Measurements from ENCODE around the gene NIPBL. TPM values are rescaled to one million over a fixed set of nuclear protein-coding genes. Genes with fewer than 3 reads are reported as not detected.

Gene NIPBL
- total and polyA plus RNA-seq, 2 of the 8 experiments (the other 6 are each of a cell fraction or from before 2014, with no cell fraction given) = 21.1 to 53.5 TPM

- no peak overlapping the region for H3K14ac ChIP-seq (ENCODE audit: insufficient read length)
- no peaks in the 10 kb centered on the region for H3K36me3 ChIP-seq (ENCODE audit: control insufficient read depth in 2 of 4, insufficient read depth in 4 of 4, low read length in 3 of 4)
- H3K18ac ChIP-seq (ENCODE audit: extremely low read depth, low read length) = no peak overlapping the region
- no peak overlapping the region for H3K23ac ChIP-seq (ENCODE audit: insufficient read length)
- no peak overlapping the region for H3K27ac ChIP-seq (ENCODE audit: low read depth, low read length)
- no peaks in the 10 kb centered on the region for H3K27me3 ChIP-seq (replicated peaks in 1 of 4; ENCODE audit: control insufficient read depth in 3 of 4, extremely low read depth in 1 of 4, insufficient read depth in 3 of 4, low read length in 3 of 4)
- no peak overlapping the region for H2BK5ac ChIP-seq (ENCODE audit: low read depth, low read length)
- no peak overlapping the region for H2BK15ac ChIP-seq (ENCODE audit: low read length)
- no peak overlapping the region for H2BK120ac ChIP-seq (replicated peaks; ENCODE audit: low read depth, low read length)
- POLR2A ChIA-PET (ENCODE audit: partially characterized antibody) = no interaction called here
- H4K91ac ChIP-seq (replicated peaks; ENCODE audit: insufficient read length, low read length) = no peak overlapping the region
- H3K79me1 ChIP-seq (ENCODE audit: low read depth, low read length) = no peaks in the 10 kb centered on the region; the same call in 1 of the 2 replicates
- H3K56ac ChIP-seq (replicated peaks; ENCODE audit: insufficient read length, low read depth, low read length) = no peak overlapping the region
- H4K20me1 ChIP-seq (replicated peaks in 1 of 2; ENCODE audit: control insufficient read depth in 1 of 2, insufficient read depth in 2 of 2, low read length in 2 of 2) = peaks cover 0 to 3% of the 10 kb centered on the region in 2 experiments
- TF ChIP-seq POLR2AphosphoS5 (IDR thresholded peaks at IDR 0.05; ENCODE audit: low read depth, low read length) = no peak
- no peak for TF ChIP-seq EP300 (IDR thresholded peaks at IDR 0.05; ENCODE audit: borderline replicate concordance in 1 of 2, low read depth in 2 of 2, low read length in 2 of 2)
- TF ChIP-seq YY1 (IDR thresholded peaks at IDR 0.05; ENCODE audit: low read depth, low read length) = no peak
- no peak for TF ChIP-seq TCF12 (IDR thresholded peaks at IDR 0.05; ENCODE audit: low read depth, low read length)
- no peak for TF ChIP-seq MAFK (IDR thresholded peaks at IDR 0.05; ENCODE audit: low read depth, low read length)
- TF ChIP-seq RBBP5 (IDR thresholded peaks at IDR 0.05; ENCODE audit: borderline replicate concordance, low read depth, low read length) = no peak
- TF ChIP-seq, protein P1, sequence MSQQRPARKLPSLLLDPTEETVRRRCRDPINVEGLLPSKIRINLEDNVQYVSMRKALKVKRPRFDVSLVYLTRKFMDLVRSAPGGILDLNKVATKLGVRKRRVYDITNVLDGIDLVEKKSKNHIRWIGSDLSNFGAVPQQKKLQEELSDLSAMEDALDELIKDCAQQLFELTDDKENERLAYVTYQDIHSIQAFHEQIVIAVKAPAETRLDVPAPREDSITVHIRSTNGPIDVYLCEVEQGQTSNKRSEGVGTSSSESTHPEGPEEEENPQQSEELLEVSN (IDR thresholded peaks at IDR 0.05) = no peak
- no peak for TF ChIP-seq CHD2 (IDR thresholded peaks at IDR 0.05; ENCODE audit: low read length)
- no peak for TF ChIP-seq POLR2A (IDR thresholded peaks at IDR 0.05; ENCODE audit: control extremely low read depth in 1 of 2, low read depth in 2 of 2, low read length in 2 of 2)
- H3K4me2 ChIP-seq (ENCODE audit: insufficient read depth in 1 of 2, low read depth in 2 of 2, low read length in 2 of 2) = no peak overlapping the region
- H2BK12ac ChIP-seq (ENCODE audit: low read depth, low read length) = no peak overlapping the region
- H4K5ac ChIP-seq (ENCODE audit: insufficient read length, low read depth, low read length) = no peak overlapping the region
- no peak for DNase-seq (ENCODE audit: low read depth in 1 of 2, low spot score in 2 of 2)
- H4K8ac ChIP-seq (ENCODE audit: extremely low read depth, insufficient read depth, low read length) = no peak overlapping the region
- no peak overlapping the region for H3K4ac ChIP-seq (replicated peaks; ENCODE audit: insufficient read length, low read depth, low read length)
- H3K4me1 ChIP-seq (replicated peaks in 1 of 4; ENCODE audit: control insufficient read depth in 3 of 4, insufficient read depth in 4 of 4, low read length in 3 of 4) = no peaks in the 10 kb centered on the region
- H3K79me2 ChIP-seq (ENCODE audit: control insufficient read depth in 1 of 2, insufficient read depth in 2 of 2, low read length in 2 of 2) = peaks cover 11 to 100% of the 10 kb centered on the region in 2 experiments
- WGBS, 2 experiments (ENCODE audit: extremely low coverage in 1 of 2, insufficient coverage in 1 of 2, insufficient read length in 1 of 2, insufficient replicate concordance in 2 of 2, low coverage in 1 of 2, low lambda C conversion rate in 2 of 2, missing lambda C conversion rate in 1 of 2) = 79% methylated on average over 1 of the region's 1 CpG; no CpG with 5 or more reads in 1 of the 2 experiments
- no peak overlapping the region for H3K9ac ChIP-seq (replicated peaks in 1 of 4; ENCODE audit: extremely low read depth in 1 of 4, low read depth in 3 of 4, low read length in 3 of 4)
- no peak for FAIRE-seq
- H3K23me2 ChIP-seq (ENCODE audit: low read depth, low read length) = no peaks in the 10 kb centered on the region
- H2AFZ ChIP-seq (ENCODE audit: low read length) = no peak overlapping the region
- 0 out of 4 replicates have a peak, but pooled peaks cover 0 to 3% of the 10 kb centered on the region in 2 experiments for H3K9me3 ChIP-seq (ENCODE audit: insufficient read depth in 2 of 2, low read depth in 1 of 2, low read length in 1 of 2)
- H2AK5ac ChIP-seq (ENCODE audit: low read depth, low read length) = no peak overlapping the region
- H2BK20ac ChIP-seq (ENCODE audit: low read length) = no peak overlapping the region
- no peak overlapping the region for H3K4me3 ChIP-seq (ENCODE audit: extremely low read depth in 1 of 4, insufficient read depth in 2 of 4, low read depth in 3 of 4, low read length in 4 of 4)
- CTCF ChIA-PET (ENCODE audit: partially characterized antibody) = interaction anchor here (1.3 kb wide), 1 partner anchor 158 kb away, joined by 3 read pairs; no protein-coding TSS in a partner anchor
Measured at GRCh38 chr5:36897616-36898015, 21.0 kb downstream of the NIPBL start.

Data from H1 (cell line).